Measurements from ENCODE around the gene EPB41L5.
"Not testable (repeated sequence)": the region's sequence is repeated elsewhere in the genome, so short reads cannot be mapped to it uniquely, and the experiment has no call there.

Gene EPB41L5

DNA sequence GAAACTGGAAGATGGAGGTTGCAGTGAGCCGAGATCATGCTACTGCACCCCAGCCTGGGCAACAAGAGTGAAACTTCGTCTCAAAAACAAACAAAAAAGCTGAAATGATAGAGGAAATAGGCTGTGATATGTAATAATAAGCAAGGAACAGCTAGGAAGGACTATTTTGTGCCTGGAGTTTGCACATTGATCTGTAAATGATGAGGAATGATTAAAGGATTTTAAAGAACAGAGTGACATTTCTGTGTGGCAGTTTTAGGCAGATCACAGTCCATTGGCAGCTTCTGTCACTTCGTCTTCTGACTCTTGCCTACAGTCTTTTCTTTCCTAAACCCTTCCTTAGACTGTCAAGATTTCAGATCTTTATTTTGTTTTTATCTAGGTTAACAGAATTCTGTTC is 19.4 kb downstream of the EPB41L5 start:
- no peak for DNase-seq

DNA sequence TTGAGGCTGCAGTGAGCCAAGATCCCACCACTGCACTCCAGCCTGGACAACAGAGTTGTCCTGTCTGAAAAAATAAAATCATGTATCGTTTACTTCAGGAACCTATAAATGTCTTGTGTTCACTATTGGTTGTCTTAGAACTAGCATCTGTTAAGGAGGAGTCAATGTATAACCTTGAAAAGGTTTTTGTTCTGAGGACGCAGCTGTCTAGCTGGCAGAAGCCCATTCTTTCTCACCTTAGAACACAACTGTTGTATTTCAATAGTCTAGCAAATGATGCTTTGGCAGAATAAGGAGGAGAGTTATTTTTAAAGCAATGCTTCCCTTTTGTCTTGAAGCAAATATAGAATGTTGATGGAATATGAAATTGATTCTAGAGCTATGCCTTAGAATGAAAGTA is 21.1 kb downstream of the EPB41L5 start:
- DNase-seq = no peak

DNA sequence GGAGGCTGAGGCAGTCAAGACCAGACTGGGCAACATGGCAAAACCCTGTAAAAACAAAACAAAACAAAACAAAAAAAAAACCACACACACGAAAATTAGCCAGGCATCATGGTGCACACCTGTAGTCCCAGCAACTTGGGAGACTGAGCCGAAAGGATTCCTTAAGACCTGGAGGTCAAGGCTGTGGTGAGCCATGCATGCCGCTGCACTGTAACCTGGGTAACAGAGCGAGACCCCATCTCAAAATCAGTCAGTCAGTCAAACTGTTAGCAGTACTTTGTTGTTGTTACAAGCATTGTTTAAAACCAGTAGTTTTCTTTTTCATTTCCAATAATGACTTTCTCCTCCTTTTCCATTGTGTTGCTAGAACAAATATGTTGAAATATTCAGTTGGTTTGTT is 21.7 kb downstream of the EPB41L5 start:
- no peak for DNase-seq

DNA sequence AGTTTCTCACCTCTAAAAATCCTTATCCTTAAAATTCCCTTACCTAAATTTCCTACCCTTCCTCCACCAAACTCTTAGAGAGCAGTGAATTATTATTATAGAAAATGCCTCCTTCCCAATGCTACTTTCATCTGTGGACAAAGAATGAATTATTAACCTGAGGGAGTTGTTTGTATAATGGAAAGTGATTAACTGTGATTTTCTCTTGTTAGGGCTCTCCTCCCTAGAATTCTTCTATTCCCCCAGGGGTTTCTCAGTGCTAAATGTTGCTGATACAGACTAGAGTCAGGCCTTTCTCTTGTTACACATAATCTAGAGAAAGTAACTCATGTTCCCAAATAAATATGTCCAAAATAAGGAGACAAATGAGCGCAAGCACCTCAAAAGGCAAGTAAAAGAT is 23.3 kb downstream of the EPB41L5 start:
- DNase-seq = no peak

DNA sequence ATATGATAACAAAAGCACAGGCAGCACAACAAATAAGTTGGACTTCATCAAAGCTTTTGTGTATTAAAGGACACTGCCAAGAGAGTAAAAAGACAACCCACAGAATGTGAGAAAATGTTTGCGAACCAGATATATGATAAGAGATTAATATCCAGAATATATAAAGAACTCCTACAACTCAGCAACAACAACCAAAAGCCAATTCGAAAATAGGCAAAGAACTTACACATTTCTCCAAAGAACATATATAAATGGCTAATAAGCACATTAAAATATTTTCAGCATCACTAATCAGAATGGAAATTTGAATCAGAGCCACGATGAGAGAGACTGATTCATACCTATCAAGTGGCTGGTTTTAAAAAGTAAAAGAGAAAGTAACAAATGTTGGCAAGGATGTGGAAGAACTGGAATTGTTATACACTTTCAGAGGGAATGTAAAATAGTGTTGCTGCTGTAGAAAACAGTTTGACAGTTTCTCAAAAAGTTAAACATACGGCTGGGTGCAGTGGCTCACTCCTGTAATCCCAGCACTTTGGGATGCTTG is 25.2 kb downstream of the EPB41L5 start:
- DNase-seq = no peak

DNA sequence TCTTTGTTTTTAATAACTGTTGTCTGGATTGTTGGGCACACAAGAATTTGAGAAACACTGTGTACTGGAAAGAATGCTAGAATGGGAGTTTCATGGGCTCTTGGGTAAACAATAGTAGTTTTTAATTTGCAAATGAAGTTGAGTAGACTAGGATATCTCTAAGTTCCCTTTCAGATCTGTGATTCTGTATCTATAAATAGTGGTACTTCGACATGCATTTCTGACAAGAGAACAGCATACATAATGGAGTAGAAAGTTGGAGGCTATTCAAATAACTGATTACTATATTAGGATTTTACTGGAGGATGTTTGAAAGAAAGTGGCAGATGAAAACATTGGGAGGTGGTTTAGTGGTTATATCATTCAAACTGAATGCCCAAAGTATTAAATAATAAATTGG is 29.5 kb downstream of the EPB41L5 start:
- DNase-seq = no peak

DNA sequence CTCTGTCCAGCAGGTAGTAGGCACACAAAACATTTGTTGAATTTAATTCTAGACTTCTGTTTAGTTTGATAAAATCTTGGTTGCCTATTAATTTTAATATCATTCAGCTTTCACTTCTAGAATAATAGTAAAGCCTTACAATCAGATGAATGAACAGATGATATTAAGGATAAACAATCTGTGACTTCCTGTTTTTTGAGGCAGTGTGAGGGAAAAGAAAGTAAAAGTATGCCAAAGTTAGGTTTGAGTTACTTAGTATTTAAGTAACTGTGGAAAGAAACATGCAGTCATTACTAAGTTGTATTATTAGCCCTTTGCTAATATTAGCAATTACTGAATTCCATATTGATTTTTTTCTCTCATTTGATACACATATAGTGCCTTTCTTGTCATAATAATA is 31.5 kb downstream of the EPB41L5 start:
- no peak for DNase-seq

DNA sequence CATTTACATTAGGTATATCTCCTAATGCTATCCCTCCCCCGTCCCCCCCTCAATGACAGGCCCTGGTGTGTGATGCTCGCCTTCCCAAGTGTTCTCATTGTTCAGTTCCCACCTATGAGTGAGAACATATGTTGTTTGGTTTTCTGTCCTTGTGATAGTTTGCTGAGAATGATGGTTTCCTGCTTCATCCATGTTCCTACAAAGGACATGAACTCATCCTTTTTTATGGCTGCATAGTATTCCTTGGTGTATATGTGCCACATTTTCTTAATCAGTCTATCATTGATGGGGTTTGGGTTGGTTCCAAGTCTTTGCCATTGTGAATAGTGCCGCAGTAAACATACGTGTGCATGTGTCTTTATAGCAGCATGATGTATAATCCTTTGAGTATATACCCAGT is 32.9 kb downstream of the EPB41L5 start:
- not testable (repeated sequence) for DNase-seq

DNA sequence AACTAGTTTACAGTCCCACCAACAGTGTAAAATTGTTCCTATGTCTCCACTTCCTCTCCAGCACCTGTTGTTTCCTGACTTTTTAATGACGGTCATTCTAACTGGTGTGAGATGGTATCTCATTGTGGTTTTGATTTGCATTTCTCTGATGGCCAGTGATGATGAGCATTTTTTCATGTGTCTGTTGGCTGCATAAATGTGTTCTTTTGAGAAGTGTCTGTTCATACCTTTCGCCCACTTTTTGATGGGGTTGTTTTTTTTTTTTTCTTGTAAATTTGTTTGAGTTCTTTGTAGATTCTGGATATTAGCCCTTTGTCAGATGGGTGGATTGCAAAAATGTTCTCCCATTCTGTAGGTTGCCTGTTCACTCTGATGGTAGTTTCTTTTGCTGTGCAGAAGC is 33.4 kb downstream of the EPB41L5 start:
- DNase-seq = not testable (repeated sequence)

DNA sequence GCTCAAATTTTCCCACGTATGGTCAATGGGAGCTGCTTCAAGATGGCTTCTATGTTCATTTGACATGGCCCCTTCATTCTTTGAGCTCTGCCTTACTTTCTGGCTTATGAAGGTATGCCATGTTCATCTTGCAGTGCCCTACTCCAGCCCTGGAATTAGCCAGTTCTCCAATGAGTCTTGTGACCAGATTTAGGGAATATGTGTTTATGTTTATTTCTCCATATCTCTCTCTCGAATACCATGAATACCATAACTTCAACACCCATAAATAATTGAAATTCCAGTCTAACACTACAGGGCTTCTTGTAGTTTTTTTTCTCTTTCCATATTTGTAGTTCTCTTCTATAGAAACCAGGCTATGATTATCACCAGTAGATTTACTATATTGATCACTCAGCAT is 39.7 kb downstream of the EPB41L5 start:
- DNase-seq = no peak

DNA sequence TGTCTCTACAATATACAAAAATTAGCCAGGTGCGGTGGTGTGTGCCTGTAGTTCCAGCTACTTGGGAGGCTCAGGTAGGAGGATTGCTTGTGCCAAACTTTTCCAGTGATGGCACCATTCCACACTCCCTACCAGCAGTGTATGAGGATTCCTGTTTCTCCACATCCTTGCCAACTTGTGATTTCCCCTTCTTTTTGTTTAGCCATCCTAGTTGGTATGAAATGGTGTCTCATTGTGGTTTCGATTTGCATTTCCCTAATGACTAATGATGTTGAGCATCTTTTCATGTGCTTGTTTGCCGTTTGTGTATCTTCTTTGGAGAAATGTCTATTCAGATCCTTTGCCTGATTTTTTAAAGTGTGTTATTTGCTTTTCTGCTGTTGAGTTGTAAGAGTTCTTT is 41.0 kb downstream of the EPB41L5 start:
- DNase-seq = no peak

DNA sequence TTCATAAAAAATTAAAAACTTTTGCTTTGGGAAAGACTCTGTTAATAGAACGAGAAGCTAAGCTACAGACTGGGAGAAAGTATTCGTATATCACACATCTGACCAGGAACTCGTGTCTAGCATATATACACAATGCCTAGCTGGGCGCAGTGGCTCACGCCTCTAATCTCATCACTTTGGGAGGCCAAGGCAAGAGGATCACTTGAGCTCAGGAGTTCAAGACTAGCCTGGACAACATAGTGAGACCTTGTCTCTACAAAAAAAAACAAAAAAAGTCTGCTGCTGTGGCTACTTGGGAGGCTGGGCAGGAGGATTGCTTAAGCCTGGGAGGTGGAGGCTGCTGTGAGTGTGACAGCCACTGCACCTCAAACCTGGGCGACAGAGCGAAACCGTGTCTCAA is 46.6 kb downstream of the EPB41L5 start:
- no peak for DNase-seq

DNA sequence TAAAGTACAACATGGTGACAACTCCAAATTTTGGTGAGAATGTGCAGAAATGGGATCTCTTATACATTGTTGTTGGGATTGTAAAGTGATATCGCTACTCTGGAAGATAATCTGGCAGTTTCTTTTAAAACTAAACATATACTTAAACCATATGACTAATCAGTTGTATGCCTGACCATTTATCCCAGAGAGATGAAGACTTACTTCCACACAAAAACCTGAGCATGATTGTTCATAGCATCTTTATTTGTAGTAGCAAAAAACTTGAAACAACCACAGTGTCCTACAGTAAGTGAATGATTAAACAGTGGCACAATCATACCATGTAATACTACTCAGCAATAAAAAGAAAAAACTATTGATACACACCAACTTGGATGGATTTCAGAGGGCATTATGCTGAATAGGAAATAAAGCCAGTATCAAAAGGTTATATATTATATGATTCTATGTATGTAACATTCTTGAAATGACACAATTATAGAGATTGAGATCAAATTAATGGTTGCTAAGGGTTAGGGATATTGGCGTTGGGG is 47.3 kb downstream of the EPB41L5 start:
- DNase-seq = no peak

DNA sequence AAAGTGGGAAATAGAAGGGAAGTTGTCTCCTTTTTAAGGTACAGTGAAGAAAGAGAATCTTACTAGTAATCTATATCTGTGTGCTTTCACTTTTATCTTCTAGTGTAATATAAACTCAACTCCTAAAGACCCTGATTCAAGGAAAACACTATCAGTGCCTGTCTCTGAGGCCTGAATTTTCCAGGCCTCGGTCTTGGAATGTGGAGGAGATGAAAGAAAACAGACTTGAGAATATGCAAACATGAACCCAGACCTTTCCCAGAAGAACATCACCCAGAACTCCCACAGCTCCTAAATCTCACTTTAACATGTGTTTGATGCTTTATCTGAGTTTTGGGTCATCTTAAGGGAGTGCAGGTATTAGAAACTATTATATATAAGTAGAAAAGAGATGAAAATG is 51.8 kb downstream of the EPB41L5 start:
- DNase-seq = no peak

DNA sequence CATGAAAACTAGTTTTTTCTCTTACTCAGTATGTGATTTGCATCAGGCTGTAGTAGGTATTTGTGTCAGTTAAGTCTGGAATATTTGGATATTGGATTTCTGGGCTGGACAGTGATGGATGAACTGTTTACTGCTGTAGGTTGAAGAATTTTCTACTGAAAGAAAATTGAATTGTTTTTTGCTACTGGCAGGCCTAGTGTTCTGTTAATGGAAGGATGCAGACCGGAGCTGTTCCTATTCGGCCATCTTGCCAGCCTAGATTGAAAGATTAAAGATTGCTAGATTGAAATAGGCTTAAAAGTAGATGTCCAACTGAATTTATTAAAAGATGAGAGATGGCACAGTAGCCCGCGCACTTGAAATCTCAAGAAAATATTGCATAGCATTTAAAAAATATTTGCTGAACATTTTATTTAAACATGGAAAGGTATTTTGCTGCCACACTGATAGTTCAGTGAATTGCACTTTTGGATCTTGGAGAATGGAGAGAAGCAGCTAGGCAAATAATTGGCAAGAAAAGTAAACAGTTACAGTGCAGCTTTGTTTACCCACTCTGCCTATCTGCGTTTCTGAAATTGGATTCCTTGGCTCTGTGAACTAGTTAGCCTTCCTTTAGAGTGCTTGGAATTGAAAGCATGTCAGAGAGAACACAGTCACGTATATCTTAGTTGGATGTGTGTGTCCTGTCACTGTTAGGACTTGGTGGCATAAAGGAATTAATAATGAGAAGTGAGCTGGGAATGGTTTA is 54.1 kb downstream of the EPB41L5 start:
- DNase-seq = no peak

DNA sequence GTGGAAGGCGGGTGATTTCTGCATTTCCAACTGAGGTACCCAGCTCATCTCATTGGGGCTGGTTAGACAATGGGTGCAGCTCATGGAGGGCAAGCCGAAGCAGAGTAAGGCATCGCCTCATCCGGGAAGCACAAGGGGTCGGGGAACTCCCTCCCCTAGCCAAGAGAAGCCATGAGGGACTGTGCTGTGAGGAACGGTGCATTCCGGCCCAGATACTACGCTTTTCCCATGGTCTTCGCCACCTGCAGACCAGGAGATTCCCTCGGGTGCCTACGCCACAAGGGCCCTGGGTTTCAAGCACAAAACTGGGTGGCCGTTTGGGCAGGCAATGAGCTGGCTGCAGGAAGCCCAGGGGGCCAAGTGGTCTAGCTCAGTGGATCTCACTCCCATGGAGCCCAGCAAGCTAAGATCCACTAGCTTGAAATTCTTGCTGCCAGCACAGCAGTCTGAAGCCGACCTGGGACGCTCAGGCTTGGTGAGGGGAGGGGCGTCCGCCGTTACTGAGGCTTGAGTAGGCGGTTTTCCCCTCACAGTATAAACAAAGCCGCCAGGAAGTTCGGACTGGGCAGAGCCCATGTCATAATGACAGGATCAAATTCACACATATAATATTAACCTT is 55.3 kb downstream of the EPB41L5 start:
- DNase-seq = not testable (repeated sequence)

DNA sequence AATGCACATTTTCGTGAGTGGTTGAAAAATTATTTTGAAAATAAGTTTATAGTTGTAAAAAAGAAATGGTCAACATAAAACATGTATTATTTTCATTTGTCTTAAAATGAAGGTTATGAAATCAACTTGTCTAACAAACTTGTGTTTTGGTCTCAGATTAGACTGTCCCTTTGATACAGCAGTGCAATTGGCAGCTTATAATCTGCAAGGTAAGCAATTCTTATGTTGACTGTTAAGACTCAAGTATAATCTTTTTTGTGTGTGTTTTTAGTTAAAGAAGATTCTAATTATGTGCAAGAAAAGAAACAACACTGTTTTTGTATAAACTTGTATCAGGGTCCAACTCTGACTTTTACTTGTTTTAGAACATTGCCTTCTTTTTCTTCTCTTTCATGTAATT is 62.7 kb downstream of the EPB41L5 start:
- DNase-seq = no peak

DNA sequence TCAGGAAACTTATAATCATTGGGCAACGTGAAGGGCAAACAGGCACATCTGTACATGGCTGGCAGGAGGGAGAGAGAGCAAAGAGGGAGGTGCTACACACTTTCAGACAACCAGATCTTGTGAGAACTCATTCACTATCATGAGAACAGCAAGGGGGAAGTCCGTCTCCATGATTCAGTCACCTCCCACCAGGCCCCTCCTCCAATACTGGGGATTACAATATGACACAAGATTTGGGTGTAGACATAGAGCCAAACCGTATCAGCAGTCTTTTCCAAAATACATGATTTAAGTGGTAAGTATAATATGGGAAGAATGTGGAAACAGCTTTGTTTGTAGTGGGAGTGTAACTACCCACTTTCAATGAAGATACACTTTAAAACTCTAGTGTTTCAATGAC is 65.0 kb downstream of the EPB41L5 start:
- no peak for DNase-seq

DNA sequence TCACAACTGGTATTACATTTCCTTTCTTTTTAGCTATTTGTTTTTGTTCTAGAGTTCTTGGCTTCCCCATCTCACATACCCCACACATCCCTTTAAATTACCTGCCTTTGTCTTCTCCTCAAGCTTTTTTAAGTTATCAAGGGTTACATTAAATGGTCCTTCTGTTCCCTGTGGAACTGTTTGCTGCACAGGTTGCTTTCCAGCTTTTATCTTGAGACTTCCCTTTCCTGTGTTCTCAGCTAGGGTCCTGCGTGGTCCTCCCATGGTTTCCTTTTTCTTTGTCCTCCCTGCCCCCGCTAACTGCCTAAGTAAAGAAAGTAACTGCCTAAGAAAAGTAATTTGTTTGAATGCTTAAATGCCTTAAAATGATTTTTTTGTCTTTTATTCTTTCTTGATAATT is 66.8 kb downstream of the EPB41L5 start:
- no peak for DNase-seq

DNA sequence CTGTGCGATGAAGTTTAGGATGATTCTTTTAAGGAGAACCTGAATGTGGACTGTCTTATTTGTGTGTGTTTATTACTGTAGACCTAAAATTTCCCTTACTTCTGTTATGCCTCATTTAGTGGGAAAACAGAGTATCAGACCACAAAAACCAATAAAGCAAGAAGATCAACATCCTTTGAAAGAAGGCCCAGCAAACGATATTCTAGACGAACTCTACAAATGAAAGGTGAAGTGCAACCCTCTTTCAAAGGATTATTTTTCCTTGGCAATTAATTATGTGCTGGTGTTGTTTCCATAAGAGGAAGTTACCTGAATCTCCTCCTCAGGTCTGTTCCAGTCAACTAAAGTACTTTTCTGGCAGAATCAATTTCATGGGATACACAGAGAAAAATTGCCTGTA is 78.6 kb downstream of the EPB41L5 start:
- DNase-seq = no peak

DNA sequence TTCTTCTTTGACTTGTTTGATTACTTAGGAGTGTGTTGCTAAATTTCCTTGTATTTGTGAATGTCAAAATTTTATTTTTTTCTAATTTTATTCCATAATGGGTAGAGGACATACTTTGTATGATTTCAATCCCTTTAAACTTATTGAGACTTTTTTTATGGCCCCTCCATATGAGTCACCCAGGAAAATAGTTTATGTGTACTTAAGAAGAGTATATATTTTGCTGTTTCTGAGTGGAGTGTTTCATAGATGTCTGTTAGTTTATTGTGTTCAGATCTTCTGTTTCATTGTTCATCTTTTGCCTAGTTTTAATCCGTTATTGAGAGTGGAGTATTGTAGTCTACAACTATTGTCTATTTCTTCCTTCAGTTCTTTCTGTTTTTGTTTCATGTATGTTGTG is 81.9 kb downstream of the EPB41L5 start:
- DNase-seq = no peak

DNA sequence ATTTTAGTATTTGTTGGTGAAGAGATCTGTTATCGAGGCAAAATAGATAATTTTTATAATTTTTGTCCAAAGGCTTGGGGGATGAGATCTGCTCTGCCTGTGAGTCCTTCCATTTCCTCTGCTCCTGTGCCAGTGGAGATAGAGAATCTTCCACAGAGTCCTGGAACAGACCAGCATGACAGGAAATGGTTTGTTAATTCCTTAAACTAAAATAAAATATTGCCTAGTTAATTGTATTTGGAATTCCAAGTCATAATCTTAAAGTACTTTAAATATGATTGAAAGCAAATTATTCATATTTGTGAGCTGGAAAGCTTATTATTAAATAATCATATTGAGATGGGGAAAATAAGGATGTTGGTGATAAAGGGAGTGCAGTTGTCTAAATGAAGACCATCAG is 87.8 kb downstream of the EPB41L5 start:
- no peak for DNase-seq

DNA sequence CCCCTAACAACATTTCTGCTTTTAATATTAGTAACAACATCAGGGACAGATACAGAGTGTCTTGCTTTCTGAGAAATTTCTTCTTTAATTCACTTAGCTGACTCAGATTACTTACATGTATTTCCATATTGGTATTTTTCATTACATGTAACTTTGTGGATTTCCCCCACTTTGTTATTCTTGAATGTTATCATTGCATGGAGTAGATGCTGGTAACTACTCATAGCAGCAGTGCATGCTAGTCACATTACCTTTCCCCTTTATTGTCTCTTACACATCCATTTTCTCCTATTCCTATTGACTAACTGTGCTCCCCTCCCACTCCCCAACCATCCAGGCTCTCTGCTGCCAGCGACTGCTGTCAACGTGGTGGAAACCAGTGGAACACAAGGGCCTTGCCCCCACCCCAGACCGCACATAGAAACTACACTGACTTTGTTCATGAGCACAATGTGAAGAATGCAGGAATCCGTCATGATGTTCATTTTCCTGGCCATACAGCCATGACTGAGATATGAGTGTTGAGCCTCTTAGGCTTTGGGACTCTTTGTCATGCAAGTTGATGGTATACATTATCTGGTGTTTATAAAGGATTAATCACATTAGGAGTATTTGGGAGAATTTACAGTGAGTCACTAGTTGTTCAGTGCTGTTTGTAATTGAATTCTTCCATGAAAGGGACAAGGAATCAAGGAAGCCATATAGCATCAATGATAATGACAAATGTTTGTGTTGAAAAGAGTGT is 91.0 kb downstream of the EPB41L5 start:
- DNase-seq = no peak

DNA sequence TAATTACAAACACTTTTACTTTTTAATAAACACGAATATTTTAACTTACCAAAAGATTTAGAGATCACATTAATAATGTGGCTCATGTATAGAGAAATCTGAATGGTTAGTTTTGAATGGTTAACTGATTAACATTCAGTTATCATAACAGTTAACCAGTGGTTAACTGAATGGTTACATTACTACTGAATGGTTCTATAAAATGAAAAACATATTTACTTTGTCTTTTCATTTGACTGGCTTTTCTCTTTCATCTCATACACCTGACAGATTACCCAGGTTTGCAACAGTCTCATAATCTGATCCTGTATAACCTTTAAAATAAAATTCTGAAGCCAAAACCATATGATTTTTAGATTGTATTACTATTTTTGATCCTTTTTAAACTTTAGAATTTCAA is 91.9 kb downstream of the EPB41L5 start:
- no peak for DNase-seq
